Measurements from ENCODE around the gene STEAP4. TPM values are rescaled to one million over a fixed set of nuclear protein-coding genes. Genes with fewer than 3 reads are reported as not detected.

The STEAP4 gene
- total and polyA plus RNA-seq, 8 donors: 3.3 to 149 (median 14.6) TPM

GRCh38 chr7:88315522-88315921 is 8.8 kb upstream of the STEAP4 start:
- Histone ChIP-seq H3K9me3 (no peaks in the 10 kb centered on the region), H3K36me3 (no peaks in the 10 kb centered on the region), H3K27ac (peak overlapping the region in 1 of 2 donors; percentile 8), H3K4me1 (peaks cover 7 to 71% of the 10 kb centered on the region in 2 donors), H3K27me3 (no peaks in the 10 kb centered on the region), H3K4me3 (no peak overlapping the region)
- intact Hi-C loops (cut with DNase I): no loop called here
- DNase-seq (no peak), ATAC-seq (no peak)
- TF ChIP-seq CTCF (IDR thresholded peaks at IDR 0.05): no peak

- Histone ChIP-seq H3K9me3 (no peaks in the 10 kb centered on the region), H3K4me1 (peaks cover 7 to 71% of the 10 kb centered on the region in 2 donors), H3K36me3 (no peaks in the 10 kb centered on the region), H3K27ac (peak overlapping the region in 1 of 2 donors; percentile 62), H3K4me3 (no peak overlapping the region), H3K27me3 (no peaks in the 10 kb centered on the region)
- intact Hi-C loops (cut with DNase I): no loop called here
- TF ChIP-seq CTCF (IDR thresholded peaks at IDR 0.05): no peak
- no peak for DNase-seq
- peak; percentile 13 for ATAC-seq
Observed at GRCh38 chr7:88314061-88314491, 7.4 kb upstream of the STEAP4 start.

GRCh38 chr7:88312061-88312663 is 5.5 kb upstream of the STEAP4 start:
- H3K4me1 ChIP-seq: peaks cover 7 to 67% of the 10 kb centered on the region in 2 donors
- H3K36me3 ChIP-seq: no peaks in the 10 kb centered on the region
- no peaks in the 10 kb centered on the region for H3K27me3 ChIP-seq
- no peaks in the 10 kb centered on the region for H3K9me3 ChIP-seq
- ATAC-seq (peak; percentile 20), DNase-seq (no peak)
- H3K4me3 ChIP-seq: no peak overlapping the region
- TF ChIP-seq CTCF (IDR thresholded peaks at IDR 0.05): no peak
- intact Hi-C loops (cut with DNase I): no loop called here
- H3K27ac ChIP-seq: peak overlapping the region in 1 of 2 donors; percentile 23

- Histone ChIP-seq H3K4me1 (peaks cover 7 to 67% of the 10 kb centered on the region in 2 donors), H3K27me3 (peaks cover 0 to 3% of the 10 kb centered on the region in 2 donors), H3K27ac (peak overlapping the region in 1 of 2 donors; percentile 23), H3K4me3 (no peak overlapping the region), H3K36me3 (no peaks in the 10 kb centered on the region), H3K9me3 (no peaks in the 10 kb centered on the region)
- TF ChIP-seq CTCF (IDR thresholded peaks at IDR 0.05): no peak
- DNase-seq (no peak), ATAC-seq (no peak)
- intact Hi-C loops (cut with DNase I): no loop called here
Observed at GRCh38 chr7:88311675-88312036, 5.0 kb upstream of the STEAP4 start.

GRCh38 chr7:88310956-88311674 is 4.4 kb upstream of the STEAP4 start:
- no peak for TF ChIP-seq CTCF (IDR thresholded peaks at IDR 0.05)
- Histone ChIP-seq H3K27ac (peak overlapping the region in 1 of 2 donors; percentile 23), H3K36me3 (no peaks in the 10 kb centered on the region), H3K27me3 (peaks cover 0 to 9% of the 10 kb centered on the region in 2 donors), H3K9me3 (no peaks in the 10 kb centered on the region), H3K4me1 (peaks cover 7 to 62% of the 10 kb centered on the region in 2 donors), H3K4me3 (no peak overlapping the region)
- ATAC-seq (no peak), DNase-seq (no peak)
- intact Hi-C loops (cut with DNase I): no loop called here

Data from left lung (tissue), 10 donors.